VCaP (cell line): Measurements from ENCODE around the gene XRCC4.
"Not testable (repeated sequence)": the region's sequence is repeated elsewhere in the genome, so short reads cannot be mapped to it uniquely, and the experiment has no call there.

Experiments used
- H3K27ac ChIP-seq: fragments of 450-650 bp; 2 replicates; pipeline ENCODE4 v1.5.1; 2017
- CTCF ChIP-seq: fragments of 450-650 bp; conservative IDR thresholded peaks from 2 replicates; pipeline ENCODE4 v1.5.1; 2017; ENCODE audit warnings: mild to moderate bottlenecking, moderate library complexity

Gene XRCC4

DNA sequence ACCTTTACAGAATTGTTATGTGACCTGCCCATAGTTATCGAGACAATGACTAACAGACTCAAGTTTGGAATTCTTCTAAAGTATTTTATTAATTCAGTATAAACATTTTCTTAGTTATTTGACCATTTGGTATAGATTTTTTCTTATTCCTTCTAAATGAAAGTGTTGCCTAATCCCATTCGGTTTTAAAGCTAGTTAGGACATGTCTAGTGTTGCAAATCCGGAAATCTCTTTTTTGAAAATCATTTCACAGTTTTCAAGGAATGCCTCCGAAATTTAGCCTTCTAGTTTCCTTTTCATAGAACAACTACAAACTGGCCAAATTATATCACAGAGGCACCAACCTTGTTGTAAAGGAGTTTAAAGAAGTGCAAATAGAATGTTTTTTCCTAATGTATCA lies 171.8 kb downstream of the XRCC4 start:
- H3K27ac ChIP-seq: no peak overlapping the region
- no peak for TF ChIP-seq CTCF

DNA sequence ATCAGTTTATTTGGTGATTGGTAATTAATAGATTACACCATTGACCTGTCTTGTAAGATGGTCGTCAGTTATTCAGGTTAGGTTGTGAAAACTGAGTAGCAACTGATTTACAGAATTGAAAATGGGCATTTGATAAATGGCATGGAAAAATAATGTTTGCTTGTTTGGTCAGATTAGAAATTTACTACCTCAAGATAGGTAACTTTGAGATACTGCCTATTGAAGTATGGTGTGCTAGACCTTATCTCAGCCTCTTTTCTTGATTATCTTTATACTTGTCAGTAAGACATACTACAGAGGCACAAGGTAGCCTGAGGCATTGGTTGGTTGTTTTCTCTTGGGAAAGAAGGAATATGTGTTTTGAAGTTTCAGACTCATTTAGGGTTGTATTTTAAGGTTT lies 174.5 kb downstream of the XRCC4 start:
- no peak overlapping the region for H3K27ac ChIP-seq
- no peak for TF ChIP-seq CTCF

DNA sequence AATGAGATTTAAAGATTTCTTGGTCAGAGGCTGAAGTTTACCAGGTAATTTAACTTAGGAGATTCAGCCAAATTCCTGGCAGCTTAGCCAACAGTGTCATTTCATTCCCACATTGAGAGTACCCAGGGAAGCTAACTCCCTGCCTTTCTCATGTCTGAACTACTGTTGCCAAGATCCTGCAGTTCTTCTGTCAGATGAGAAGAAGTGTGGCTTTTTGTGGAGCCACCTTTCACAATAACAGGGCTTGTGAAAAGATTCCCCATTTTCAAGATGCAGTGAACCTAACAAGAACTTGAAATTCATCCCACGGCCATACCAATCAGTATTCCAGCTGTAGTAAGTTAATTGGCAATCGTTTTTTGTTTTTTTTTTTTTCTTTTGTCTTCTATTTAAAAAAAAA lies 176.4 kb downstream of the XRCC4 start:
- H3K27ac ChIP-seq: no peak overlapping the region
- no peak for TF ChIP-seq CTCF

DNA sequence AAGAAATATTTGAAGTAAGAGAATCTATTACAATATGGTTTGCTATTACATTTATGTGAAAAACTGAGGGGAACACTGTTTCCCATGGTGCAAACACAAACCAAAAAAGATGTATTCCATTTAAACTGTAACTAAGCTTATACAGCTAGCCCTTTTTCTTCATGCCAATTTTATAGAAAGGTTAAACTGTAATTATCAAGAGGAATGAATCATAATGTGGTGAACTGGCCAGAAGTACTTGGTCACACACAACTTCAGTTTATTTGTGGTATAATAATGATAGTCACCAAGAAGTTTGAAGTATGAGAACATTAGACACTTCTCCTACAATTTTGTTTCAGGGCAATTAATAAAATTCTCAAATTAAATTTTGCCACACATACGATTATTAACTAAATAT lies 177.9 kb downstream of the XRCC4 start:
- no peak for TF ChIP-seq CTCF
- H3K27ac ChIP-seq: no peak overlapping the region

- H3K27ac ChIP-seq: no peak overlapping the region
Observed at GRCh38 chr5:83256091-83256780, 178.9 kb downstream of the XRCC4 start.

GRCh38 chr5:83257684-83258083 lies 180.3 kb downstream of the XRCC4 start:
- not testable (repeated sequence) for H3K27ac ChIP-seq

More at GRCh38 chr5:83256091-83256780, 178.9 kb downstream of the XRCC4 start:
- no peak for TF ChIP-seq CTCF

DNA sequence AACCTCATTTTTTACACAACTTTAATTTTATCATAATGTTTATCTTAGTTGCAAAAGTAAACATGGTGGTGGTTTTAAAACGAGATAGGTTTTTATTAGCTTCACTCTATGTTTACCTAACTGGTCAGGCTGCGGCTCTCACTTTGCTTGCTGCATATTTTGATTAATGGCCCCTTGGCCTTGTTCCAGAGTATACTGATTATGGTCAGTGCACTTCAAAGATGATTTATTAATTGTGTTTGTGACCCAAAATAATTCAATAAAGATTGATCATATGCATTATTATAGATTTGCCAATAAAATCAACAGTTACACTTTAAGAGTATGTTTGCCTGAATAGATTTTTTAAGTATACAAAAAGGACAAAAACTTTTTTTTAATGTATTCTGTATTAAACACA lies 188.0 kb downstream of the XRCC4 start:
- no peak for TF ChIP-seq CTCF
- no peak overlapping the region for H3K27ac ChIP-seq

DNA sequence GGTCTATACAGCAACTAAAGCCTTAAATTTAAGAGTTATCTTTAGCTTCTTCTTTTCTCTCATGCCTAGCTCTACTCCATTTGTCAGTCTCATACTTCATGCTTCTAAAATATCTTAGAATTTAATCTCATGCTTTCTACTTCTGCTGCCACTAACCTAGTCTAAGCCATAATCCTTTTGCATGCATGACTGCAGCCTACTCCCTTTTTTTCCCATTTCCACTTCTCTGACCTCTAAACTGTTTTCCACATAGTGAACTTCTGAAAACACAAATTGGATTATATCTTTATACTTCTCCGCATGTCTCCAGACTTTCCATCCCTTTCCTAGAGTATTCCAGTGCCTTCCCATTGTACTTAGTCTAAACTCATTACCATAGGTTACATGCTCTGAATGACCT lies 193.0 kb downstream of the XRCC4 start:
- no peak overlapping the region for H3K27ac ChIP-seq
- no peak for TF ChIP-seq CTCF
